ENCODE results near the gene GKN1.

The GKN1 gene

DNA sequence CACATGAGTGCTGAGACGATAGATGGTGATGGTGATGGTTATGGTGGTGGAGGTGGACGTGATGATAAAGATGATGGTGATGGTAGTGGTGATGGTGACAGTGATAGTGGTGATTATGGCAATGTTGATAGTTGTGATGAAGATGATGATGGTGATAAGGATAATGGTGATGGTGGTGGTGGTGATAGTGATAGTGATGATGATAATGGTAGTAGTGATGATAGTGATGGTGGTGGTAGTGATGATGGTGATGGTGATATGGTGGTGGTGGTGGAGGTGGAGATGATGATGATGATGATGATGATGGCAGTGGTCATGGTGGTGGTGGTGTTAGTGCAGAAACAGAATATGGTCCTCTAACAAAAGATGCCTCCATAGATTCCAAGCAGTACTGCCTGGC lies 48.8 kb downstream of the GKN1 start:
- TF ChIP-seq CTCF (IDR thresholded peaks at IDR 0.05; ENCODE audit: control insufficient read depth, insufficient read depth, low read depth, low read length, missing control alignments): no peak
- H3K4me3 ChIP-seq (ENCODE audit: control insufficient read depth, low read depth, low read length): no peak overlapping the region
- DNase-seq (ENCODE audit: low read depth): no peak

- peak; percentile 46 for TF ChIP-seq CTCF (IDR thresholded peaks at IDR 0.05; ENCODE audit: control insufficient read depth, insufficient read depth, low read depth, low read length, missing control alignments)
- no peak overlapping the region for H3K4me3 ChIP-seq (ENCODE audit: control insufficient read depth, low read depth, low read length)
- DNase-seq (ENCODE audit: low read depth): no peak
Measured at GRCh38 chr2:69026026-69026425, 51.6 kb downstream of the GKN1 start.

DNA sequence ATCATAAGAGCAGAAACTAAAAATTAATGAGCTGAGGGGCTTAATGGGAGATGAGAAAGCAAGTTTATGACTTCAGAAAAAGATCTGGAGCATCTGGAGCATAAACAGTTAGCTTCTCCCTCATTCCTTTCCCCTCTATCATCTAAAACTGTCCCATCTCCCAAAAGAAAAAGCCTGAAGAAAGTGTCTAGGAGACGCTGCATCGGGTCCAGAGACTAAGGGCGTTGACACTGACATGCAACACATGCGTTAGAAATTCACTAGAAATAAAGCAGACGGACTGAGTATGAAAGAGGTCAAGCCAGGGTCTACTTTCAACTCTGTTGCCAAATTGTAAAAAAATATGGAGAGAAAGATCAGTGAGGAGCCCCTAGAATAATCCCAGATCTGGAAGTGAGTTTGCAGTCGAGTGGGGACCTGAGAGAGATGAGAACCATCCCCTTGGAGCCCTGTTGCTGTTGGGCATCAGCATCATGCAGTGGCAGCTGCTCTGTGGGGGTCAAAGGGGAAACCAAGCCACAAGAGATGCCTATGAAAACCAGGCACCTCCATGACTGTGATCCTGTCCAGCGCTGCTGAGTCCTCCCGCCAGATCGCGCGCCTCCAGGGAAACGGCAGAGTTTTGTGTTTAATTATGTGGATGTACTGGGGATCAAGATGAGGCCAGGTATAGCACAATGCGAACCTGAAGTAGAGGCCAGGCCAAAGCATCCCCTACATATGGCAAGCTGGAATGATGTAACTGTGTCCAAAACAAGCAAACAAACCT lies 52.4 kb downstream of the GKN1 start:
- no peak for TF ChIP-seq CTCF (IDR thresholded peaks at IDR 0.05; ENCODE audit: control insufficient read depth, insufficient read depth, low read depth, low read length, missing control alignments)
- no peak for DNase-seq (ENCODE audit: low read depth)
- no peak overlapping the region for H3K4me3 ChIP-seq (ENCODE audit: control insufficient read depth, low read depth, low read length)
